Retinal pigment epithelial cell (primary cell): ENCODE data around the gene RBPJ.

Source experiments
- DNase-seq: peaks from one replicate; pipeline ENCODE4 v3.0.0-alpha.2; 2010; ENCODE audit warnings: low read depth
- H3K4me3 ChIP-seq: 2 replicates; pipeline ENCODE4 v1.5.1; 2011; ENCODE audit warnings: mild to moderate bottlenecking, low read length, control low read depth, moderate library complexity
- CTCF ChIP-seq: conservative IDR thresholded peaks from 2 replicates; pipeline ENCODE4 v1.5.1; 2011; ENCODE audit warnings: low read depth, low read length, control low read depth, inconsistent platforms

The RBPJ gene

GRCh38 chr4:26418107-26418506 lies 97.3 kb downstream of the RBPJ start:
- no peak for DNase-seq
- TF ChIP-seq CTCF, result no peak

GRCh38 chr4:26418850-26419249 lies 98.0 kb downstream of the RBPJ start:
- no peak for DNase-seq
- no peak overlapping the region for H3K4me3 ChIP-seq
- no peak for TF ChIP-seq CTCF

More at GRCh38 chr4:26418107-26418506, 97.3 kb downstream of the RBPJ start:
- H3K4me3 ChIP-seq, result no peak overlapping the region

- no peak for DNase-seq
- H3K4me3 ChIP-seq, result no peak overlapping the region
- no peak for TF ChIP-seq CTCF
Observed at GRCh38 chr4:26420438-26420837, 99.6 kb downstream of the RBPJ start.

- DNase-seq, result no peak
Observed at GRCh38 chr4:26420913-26421312, 100.1 kb downstream of the RBPJ start.

GRCh38 chr4:26424153-26424552 lies 103.3 kb downstream of the RBPJ start:
- H3K4me3 ChIP-seq, result no peak overlapping the region
- no peak for DNase-seq
- no peak for TF ChIP-seq CTCF

More at GRCh38 chr4:26420913-26421312, 100.1 kb downstream of the RBPJ start:
- no peak for TF ChIP-seq CTCF
- no peak overlapping the region for H3K4me3 ChIP-seq

GRCh38 chr4:26424838-26425237 lies 104.0 kb downstream of the RBPJ start:
- TF ChIP-seq CTCF, result peak; percentile 8
- H3K4me3 ChIP-seq, result no peak overlapping the region
- no peak for DNase-seq

GRCh38 chr4:26425953-26426352 lies 105.1 kb downstream of the RBPJ start:
- no peak for TF ChIP-seq CTCF
- no peak for DNase-seq
- no peak overlapping the region for H3K4me3 ChIP-seq
